ENCODE data around the gene RUBCNL. TPM values are rescaled to one million over a fixed set of nuclear protein-coding genes. Genes with fewer than 3 reads are reported as not detected.

Gene RUBCNL
- total RNA-seq, 1 experiment from 2014 or later, result 1.9 TPM

DNA sequence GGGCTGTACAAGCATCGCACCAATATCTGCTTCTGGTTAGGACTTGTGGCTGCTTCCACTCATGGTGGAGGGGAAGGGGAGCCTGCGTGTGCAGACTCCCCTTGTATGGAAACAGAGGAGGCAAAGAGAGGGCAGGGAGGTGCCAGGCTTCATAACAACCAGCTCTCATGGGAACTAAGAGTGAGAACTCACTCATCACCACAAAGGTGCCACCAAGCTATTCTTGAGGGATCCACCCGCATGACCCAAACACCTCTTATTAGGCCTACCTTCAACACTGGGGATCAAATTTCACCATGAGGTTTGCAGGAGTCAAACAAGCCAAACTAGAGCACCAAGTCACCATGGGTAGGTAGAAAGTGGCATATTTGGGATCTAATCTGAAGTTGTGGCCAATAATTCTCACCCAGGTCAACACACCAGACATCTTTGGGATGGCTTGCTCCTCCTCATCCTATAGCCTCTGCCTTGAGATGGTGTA lies 46.4 kb downstream of the RUBCNL start:
- no peak for TF ChIP-seq GRHL2 (CRISPR knock-in tag; IDR thresholded peaks at IDR 0.05; ENCODE audit: insufficient replicate concordance, severe bottlenecking)
- TF ChIP-seq SMAD3 (CRISPR knock-in tag; IDR thresholded peaks at IDR 0.05; ENCODE audit: borderline replicate concordance), result no peak
- TF ChIP-seq, protein P1, sequence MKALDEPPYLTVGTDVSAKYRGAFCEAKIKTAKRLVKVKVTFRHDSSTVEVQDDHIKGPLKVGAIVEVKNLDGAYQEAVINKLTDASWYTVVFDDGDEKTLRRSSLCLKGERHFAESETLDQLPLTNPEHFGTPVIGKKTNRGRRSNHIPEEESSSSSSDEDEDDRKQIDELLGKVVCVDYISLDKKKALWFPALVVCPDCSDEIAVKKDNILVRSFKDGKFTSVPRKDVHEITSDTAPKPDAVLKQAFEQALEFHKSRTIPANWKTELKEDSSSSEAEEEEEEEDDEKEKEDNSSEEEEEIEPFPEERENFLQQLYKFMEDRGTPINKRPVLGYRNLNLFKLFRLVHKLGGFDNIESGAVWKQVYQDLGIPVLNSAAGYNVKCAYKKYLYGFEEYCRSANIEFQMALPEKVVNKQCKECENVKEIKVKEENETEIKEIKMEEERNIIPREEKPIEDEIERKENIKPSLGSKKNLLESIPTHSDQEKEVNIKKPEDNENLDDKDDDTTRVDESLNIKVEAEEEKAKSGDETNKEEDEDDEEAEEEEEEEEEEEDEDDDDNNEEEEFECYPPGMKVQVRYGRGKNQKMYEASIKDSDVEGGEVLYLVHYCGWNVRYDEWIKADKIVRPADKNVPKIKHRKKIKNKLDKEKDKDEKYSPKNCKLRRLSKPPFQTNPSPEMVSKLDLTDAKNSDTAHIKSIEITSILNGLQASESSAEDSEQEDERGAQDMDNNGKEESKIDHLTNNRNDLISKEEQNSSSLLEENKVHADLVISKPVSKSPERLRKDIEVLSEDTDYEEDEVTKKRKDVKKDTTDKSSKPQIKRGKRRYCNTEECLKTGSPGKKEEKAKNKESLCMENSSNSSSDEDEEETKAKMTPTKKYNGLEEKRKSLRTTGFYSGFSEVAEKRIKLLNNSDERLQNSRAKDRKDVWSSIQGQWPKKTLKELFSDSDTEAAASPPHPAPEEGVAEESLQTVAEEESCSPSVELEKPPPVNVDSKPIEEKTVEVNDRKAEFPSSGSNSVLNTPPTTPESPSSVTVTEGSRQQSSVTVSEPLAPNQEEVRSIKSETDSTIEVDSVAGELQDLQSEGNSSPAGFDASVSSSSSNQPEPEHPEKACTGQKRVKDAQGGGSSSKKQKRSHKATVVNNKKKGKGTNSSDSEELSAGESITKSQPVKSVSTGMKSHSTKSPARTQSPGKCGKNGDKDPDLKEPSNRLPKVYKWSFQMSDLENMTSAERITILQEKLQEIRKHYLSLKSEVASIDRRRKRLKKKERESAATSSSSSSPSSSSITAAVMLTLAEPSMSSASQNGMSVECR (CRISPR knock-in tag; IDR thresholded peaks at IDR 0.05; ENCODE audit: borderline replicate concordance), result no peak
- TF ChIP-seq GABPB1 (CRISPR knock-in tag; IDR thresholded peaks at IDR 0.05), result no peak
- ChIA-PET CTCF (no interaction called here), POLR2A (no interaction called here)
- no peaks in the 10 kb centered on the region for H3K27me3 Mint-ChIP-seq (ENCODE audit: low read depth)
- H3K9me3 Mint-ChIP-seq, result peaks cover 14% of the 10 kb centered on the region
- H3K4me1 Mint-ChIP-seq, result no peaks in the 10 kb centered on the region
- H3K27ac Mint-ChIP-seq, result no peak overlapping the region
- DNase-seq (ENCODE audit: low spot score), result no peak
- no peak for ATAC-seq
- no peaks in the 10 kb centered on the region; the same call in 1 of the 2 replicates for H3K36me3 Mint-ChIP-seq
- H3K4me3 Mint-ChIP-seq, result no peak overlapping the region

DNA sequence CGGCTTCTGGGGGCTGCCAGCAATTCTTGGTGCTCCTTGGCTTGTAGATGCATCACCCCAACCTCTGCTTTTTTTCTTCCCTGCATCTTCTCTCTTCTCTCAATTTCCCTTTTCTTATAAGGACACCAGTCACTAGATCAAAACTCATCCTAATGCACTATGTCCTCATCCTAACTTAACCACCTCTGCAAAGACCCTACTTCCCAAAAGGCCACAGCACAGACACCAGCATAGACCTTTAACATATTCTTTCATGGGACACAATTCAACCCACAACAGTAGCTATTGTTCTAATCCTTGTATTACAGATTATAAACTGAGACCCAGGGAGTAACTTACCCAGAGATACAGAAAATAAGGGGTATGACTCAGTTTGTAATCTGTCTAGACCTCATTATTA lies 47.0 kb downstream of the RUBCNL start:
- Mint-ChIP-seq H3K27me3 (ENCODE audit: low read depth) (no peaks in the 10 kb centered on the region), H3K27ac (no peak overlapping the region), H3K9me3 (peaks cover 17% of the 10 kb centered on the region), H3K4me3 (no peak overlapping the region), H3K4me1 (no peaks in the 10 kb centered on the region), H3K36me3 (no peaks in the 10 kb centered on the region; the same call in 1 of the 2 replicates)
- TF ChIP-seq MYBL2 (CRISPR knock-in tag; IDR thresholded peaks at IDR 0.05), result no peak
- TF ChIP-seq, protein P2, sequence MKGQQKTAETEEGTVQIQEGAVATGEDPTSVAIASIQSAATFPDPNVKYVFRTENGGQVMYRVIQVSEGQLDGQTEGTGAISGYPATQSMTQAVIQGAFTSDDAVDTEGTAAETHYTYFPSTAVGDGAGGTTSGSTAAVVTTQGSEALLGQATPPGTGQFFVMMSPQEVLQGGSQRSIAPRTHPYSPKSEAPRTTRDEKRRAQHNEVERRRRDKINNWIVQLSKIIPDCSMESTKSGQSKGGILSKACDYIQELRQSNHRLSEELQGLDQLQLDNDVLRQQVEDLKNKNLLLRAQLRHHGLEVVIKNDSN (CRISPR knock-in tag; IDR thresholded peaks at IDR 0.05), result no peak
- no peak for ATAC-seq
- ChIA-PET CTCF (no interaction called here), POLR2A (no interaction called here)
- DNase-seq (ENCODE audit: low spot score), result no peak

DNA sequence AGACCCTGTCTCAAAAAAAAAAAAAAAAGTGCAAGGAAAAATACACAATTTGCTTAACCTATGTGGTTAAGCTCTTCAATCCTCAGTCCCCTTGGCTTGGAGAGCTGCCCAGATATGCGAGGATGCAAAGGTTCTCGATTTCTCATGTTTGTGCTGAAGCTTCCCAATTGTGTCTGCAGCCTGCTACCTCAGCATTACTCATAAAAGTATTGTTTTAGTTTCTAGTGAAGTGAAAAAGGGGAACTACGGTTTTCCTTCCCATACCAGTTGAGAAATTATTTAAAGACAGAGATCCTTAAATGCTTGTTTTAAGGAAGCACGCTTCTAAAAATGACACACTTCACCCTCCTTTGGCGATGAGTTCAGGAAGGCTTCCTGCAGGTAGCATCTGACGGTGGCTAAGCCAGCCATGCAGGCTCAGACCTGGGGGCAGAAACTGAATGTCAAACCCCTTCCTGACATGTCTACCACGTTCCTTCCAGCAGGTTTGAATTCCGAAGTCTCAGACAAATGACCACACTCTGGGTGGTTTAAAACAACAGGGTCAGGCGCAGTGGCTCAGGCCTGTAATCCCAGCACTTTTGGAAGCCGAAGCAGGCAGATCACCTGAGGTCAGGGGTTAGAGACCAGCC lies 47.9 kb downstream of the RUBCNL start:
- ChIA-PET CTCF (no interaction called here), POLR2A (no interaction called here)
- Mint-ChIP-seq H3K9me3 (peaks cover 17% of the 10 kb centered on the region), H3K4me1 (no peaks in the 10 kb centered on the region), H3K4me3 (no peak overlapping the region), H3K36me3 (no peaks in the 10 kb centered on the region; the same call in 1 of the 2 replicates), H3K27me3 (ENCODE audit: low read depth) (no peaks in the 10 kb centered on the region; the same call in 1 of the 2 replicates), H3K27ac (no peak overlapping the region)
- DNase-seq (ENCODE audit: low spot score), result no peak
- TF ChIP-seq, protein P2 (CRISPR knock-in tag; IDR thresholded peaks at IDR 0.05), result no peak
- no peak for TF ChIP-seq ZNF219 (CRISPR knock-in tag; IDR thresholded peaks at IDR 0.05; ENCODE audit: borderline replicate concordance)
- TF ChIP-seq, protein P3, sequence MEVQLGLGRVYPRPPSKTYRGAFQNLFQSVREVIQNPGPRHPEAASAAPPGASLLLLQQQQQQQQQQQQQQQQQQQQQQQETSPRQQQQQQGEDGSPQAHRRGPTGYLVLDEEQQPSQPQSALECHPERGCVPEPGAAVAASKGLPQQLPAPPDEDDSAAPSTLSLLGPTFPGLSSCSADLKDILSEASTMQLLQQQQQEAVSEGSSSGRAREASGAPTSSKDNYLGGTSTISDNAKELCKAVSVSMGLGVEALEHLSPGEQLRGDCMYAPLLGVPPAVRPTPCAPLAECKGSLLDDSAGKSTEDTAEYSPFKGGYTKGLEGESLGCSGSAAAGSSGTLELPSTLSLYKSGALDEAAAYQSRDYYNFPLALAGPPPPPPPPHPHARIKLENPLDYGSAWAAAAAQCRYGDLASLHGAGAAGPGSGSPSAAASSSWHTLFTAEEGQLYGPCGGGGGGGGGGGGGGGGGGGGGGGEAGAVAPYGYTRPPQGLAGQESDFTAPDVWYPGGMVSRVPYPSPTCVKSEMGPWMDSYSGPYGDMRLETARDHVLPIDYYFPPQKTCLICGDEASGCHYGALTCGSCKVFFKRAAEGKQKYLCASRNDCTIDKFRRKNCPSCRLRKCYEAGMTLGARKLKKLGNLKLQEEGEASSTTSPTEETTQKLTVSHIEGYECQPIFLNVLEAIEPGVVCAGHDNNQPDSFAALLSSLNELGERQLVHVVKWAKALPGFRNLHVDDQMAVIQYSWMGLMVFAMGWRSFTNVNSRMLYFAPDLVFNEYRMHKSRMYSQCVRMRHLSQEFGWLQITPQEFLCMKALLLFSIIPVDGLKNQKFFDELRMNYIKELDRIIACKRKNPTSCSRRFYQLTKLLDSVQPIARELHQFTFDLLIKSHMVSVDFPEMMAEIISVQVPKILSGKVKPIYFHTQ (CRISPR knock-in tag; IDR thresholded peaks at IDR 0.05), result no peak
- TF ChIP-seq, protein P4, sequence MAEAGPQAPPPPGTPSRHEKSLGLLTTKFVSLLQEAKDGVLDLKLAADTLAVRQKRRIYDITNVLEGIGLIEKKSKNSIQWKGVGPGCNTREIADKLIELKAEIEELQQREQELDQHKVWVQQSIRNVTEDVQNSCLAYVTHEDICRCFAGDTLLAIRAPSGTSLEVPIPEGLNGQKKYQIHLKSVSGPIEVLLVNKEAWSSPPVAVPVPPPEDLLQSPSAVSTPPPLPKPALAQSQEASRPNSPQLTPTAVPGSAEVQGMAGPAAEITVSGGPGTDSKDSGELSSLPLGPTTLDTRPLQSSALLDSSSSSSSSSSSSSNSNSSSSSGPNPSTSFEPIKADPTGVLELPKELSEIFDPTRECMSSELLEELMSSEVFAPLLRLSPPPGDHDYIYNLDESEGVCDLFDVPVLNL (CRISPR knock-in tag; IDR thresholded peaks at IDR 0.05; ENCODE audit: borderline replicate concordance, low read depth), result no peak
- no peak for TF ChIP-seq ZNF416 (CRISPR knock-in tag; IDR thresholded peaks at IDR 0.05)
- TF ChIP-seq NFATC4 (CRISPR knock-in tag; IDR thresholded peaks at IDR 0.05), result no peak
- TF ChIP-seq TEAD1 (CRISPR knock-in tag; IDR thresholded peaks at IDR 0.05), result no peak
- TF ChIP-seq, protein P5, sequence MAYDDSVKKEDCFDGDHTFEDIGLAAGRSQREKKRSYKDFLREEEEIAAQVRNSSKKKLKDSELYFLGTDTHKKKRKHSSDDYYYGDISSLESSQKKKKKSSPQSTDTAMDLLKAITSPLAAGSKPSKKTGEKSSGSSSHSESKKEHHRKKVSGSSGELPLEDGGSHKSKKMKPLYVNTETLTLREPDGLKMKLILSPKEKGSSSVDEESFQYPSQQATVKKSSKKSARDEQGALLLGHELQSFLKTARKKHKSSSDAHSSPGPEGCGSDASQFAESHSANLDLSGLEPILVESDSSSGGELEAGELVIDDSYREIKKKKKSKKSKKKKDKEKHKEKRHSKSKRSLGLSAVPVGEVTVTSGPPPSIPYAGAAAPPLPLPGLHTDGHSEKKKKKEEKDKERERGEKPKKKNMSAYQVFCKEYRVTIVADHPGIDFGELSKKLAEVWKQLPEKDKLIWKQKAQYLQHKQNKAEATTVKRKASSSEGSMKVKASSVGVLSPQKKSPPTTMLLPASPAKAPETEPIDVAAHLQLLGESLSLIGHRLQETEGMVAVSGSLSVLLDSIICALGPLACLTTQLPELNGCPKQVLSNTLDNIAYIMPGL (CRISPR knock-in tag; IDR thresholded peaks at IDR 0.05), result no peak
- ATAC-seq, result no peak

Measured in WTC11 (cell line).